ENCODE measurements around the gene TM9SF4. TPM values are rescaled to one million over a fixed set of nuclear protein-coding genes. Genes with fewer than 3 reads are reported as not detected.

The TM9SF4 gene
- total RNA-seq, 1 donor from 2014 or later, result 27.0 TPM

DNA sequence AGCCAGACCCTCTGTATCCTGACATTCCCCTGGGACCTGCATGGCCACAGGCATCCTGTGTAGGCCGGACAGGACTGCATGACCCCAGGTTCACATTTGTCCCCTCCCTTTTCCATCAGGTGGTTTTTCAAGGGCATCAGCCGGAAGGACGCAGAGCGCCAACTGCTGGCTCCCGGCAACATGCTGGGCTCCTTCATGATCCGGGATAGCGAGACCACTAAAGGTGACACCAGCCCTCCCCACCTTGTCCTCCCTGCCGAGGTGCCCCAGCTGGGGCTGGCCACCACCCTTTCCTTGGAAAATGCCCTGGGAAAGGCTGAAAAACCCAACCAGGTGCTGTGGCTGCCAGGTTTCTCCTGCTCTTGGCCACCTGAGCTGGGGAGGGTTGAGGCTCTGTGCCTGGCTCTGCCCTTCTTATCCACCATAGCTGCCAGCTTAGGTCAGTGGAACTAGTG lies 29.8 kb upstream of the TM9SF4 start:
- Histone ChIP-seq H3K4me3 (no peak overlapping the region), H3K27me3 (ENCODE audit: low read depth) (peaks cover 55% of the 10 kb centered on the region), H3K9me3 (replicated peaks) (no peaks in the 10 kb centered on the region), H3K36me3 (no peaks in the 10 kb centered on the region), H3K27ac (replicated peaks) (no peak overlapping the region), H3K4me1 (no peaks in the 10 kb centered on the region)
- intact Hi-C loops (cut with micrococcal nuclease), result no loop called here
- DNase-seq, result no peak
- no peak for TF ChIP-seq CTCF (IDR thresholded peaks at IDR 0.05; ENCODE audit: borderline replicate concordance)

DNA sequence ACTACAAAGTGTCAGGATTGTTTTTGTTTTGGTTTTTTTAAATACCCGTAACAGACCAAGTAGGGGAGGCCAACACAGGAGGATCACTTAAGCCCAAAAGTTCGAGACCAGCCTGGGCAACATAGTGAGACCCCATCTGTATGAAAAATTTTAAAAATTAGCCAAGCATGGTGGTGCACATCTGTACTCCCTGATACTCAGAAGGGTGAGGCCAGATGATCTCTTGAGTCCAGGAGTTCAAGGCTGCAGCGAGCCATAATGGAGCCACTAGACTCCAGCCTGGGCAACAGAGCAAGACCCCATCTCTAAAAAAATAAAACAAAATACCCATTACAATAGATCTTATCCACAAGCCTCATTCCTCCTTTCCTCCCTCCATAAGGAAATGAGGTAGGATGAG lies 28.7 kb upstream of the TM9SF4 start:
- H3K4me3 ChIP-seq, result no peak overlapping the region
- DNase-seq, result no peak
- H3K9me3 ChIP-seq (replicated peaks), result no peaks in the 10 kb centered on the region
- H3K27me3 ChIP-seq (ENCODE audit: low read depth), result peaks cover 49% of the 10 kb centered on the region
- no peaks in the 10 kb centered on the region for H3K36me3 ChIP-seq
- intact Hi-C loops (cut with micrococcal nuclease), result no loop called here
- no peak for TF ChIP-seq CTCF (IDR thresholded peaks at IDR 0.05; ENCODE audit: borderline replicate concordance)
- no peak overlapping the region for H3K27ac ChIP-seq (replicated peaks)
- H3K4me1 ChIP-seq, result no peaks in the 10 kb centered on the region

DNA sequence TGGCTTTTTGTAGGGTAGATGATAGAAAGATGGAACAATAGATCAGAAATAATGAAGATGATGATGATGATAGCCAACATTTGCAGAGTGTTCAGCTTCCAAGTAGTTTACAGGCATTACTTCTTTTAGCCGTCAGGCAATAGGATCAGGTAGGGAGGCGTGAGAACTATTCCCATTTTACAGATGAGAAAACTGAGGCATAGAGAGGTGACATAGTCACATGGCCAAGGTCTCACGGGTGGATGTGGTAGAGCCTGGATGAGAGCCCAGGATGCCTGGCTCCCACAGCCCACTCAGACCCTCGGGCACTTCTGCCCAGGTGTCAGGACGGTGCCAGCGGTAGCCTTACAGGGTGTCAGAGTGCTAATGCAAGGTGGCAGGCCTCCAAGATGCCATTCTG lies 26.0 kb upstream of the TM9SF4 start:
- Histone ChIP-seq H3K36me3 (no peaks in the 10 kb centered on the region), H3K9me3 (replicated peaks) (no peaks in the 10 kb centered on the region), H3K27me3 (ENCODE audit: low read depth) (peaks cover 39% of the 10 kb centered on the region), H3K4me1 (no peaks in the 10 kb centered on the region), H3K4me3 (no peak overlapping the region), H3K27ac (replicated peaks) (no peak overlapping the region)
- no peak for DNase-seq
- TF ChIP-seq CTCF (IDR thresholded peaks at IDR 0.05; ENCODE audit: borderline replicate concordance), result no peak
- intact Hi-C loops (cut with micrococcal nuclease), result no loop called here

GRCh38 chr20:32087070-32087469 lies 22.4 kb upstream of the TM9SF4 start:
- Histone ChIP-seq H3K4me3 (no peak overlapping the region), H3K4me1 (no peaks in the 10 kb centered on the region), H3K27ac (replicated peaks) (no peak overlapping the region), H3K36me3 (no peaks in the 10 kb centered on the region), H3K9me3 (replicated peaks) (no peaks in the 10 kb centered on the region), H3K27me3 (ENCODE audit: low read depth) (peaks cover 22% of the 10 kb centered on the region)
- no peak for TF ChIP-seq CTCF (IDR thresholded peaks at IDR 0.05; ENCODE audit: borderline replicate concordance)
- no peak for DNase-seq
- intact Hi-C loops (cut with micrococcal nuclease), result no loop called here

DNA sequence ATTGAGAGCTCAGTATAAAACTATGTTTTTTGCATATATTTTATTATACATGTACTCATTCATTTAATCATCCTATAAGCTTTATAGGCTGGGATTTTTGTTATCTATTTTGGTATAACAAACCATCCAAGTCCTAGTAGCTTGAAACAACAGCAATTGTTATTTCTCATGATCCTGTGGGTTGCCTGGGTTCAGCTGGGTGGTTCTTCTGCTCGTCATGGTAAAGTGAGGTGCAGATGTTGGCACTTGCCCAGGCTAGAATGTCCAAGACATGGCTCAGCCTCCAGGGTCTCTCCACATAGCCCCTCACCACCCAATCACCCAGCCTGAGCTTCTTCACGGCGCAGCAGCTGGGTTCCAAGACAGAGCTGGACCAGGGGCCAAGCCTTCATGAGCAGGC lies 20.8 kb upstream of the TM9SF4 start:
- no peak overlapping the region for H3K27ac ChIP-seq (replicated peaks)
- no peaks in the 10 kb centered on the region for H3K4me1 ChIP-seq
- intact Hi-C loops (cut with micrococcal nuclease), result no loop called here
- peaks cover 7% of the 10 kb centered on the region for H3K27me3 ChIP-seq (ENCODE audit: low read depth)
- DNase-seq, result no peak
- no peaks in the 10 kb centered on the region for H3K36me3 ChIP-seq
- H3K4me3 ChIP-seq, result no peak overlapping the region
- H3K9me3 ChIP-seq (replicated peaks), result no peaks in the 10 kb centered on the region
- TF ChIP-seq CTCF (IDR thresholded peaks at IDR 0.05; ENCODE audit: borderline replicate concordance), result no peak
